ENCODE measurements around the gene AADACL4. TPM values are rescaled to one million over a fixed set of nuclear protein-coding genes. Genes with fewer than 3 reads are reported as not detected.

Gene AADACL4
- total and polyA plus RNA-seq, 12 donors, result not detected

DNA sequence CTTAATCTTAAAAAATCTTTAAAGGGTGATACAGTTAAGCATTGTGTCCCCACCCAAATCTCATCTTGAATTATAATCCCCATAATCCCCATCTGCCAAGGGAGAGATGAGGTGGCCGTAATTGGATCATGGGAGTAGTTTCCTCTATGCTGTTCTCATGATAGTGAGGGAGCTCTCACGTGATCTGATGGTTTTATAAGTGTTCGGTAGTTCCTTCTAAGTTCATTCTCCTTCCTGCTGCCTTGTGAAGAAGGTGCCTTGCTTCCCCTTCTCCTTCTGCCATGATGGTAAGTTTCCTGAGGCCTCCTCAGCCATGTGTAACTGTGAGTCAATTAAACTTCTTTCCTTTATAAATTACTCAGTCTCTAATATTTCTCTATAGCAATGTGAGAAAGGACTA is 36.6 kb upstream of the AADACL4 start:
- H3K4me1 ChIP-seq, result peaks cover 27 to 57% (median 41%) of the 10 kb centered on the region in 9 donors
- H3K36me3 ChIP-seq, result peaks cover 0 to 55% (median 10%) of the 10 kb centered on the region in 9 donors
- H3K4me3 ChIP-seq, result no peak overlapping the region
- H3K27ac ChIP-seq, result peak overlapping the region in 1 of 10 donors; percentile 1
- H3K9me3 ChIP-seq, result peaks cover 0 to 9% (median 0%) of the 10 kb centered on the region in 11 donors
- H3K27me3 ChIP-seq, result no peaks in the 10 kb centered on the region
- WGBS, 2 donors, result 70 to 86% methylated on average over 3 of the region's 3 CpGs
- no peak for ATAC-seq
- no peak for DNase-seq
- intact Hi-C loops (cut with DNase I), result no loop called here
- no peak for TF ChIP-seq CTCF (IDR thresholded peaks at IDR 0.05)

- Histone ChIP-seq H3K27ac (peak overlapping the region in 3 of 10 donors; percentile 6 to 52 (median 36)), H3K36me3 (peaks cover 0 to 59% (median 16%) of the 10 kb centered on the region in 9 donors), H3K9me3 (peaks cover 0 to 9% (median 0%) of the 10 kb centered on the region in 11 donors), H3K27me3 (no peaks in the 10 kb centered on the region), H3K4me1 (peaks cover 15 to 57% (median 33%) of the 10 kb centered on the region in 9 donors), H3K4me3 (no peak overlapping the region)
- intact Hi-C loops (cut with DNase I), result no loop called here
- ATAC-seq (no peak), DNase-seq (no peak)
- no peak for TF ChIP-seq CTCF (IDR thresholded peaks at IDR 0.05)
- WGBS, 2 donors, result 85 to 86% methylated on average over 5 of the region's 5 CpGs
These were observed 35.5 kb upstream of the AADACL4 start for GRCh38 chr1:12608311-12608957.

DNA sequence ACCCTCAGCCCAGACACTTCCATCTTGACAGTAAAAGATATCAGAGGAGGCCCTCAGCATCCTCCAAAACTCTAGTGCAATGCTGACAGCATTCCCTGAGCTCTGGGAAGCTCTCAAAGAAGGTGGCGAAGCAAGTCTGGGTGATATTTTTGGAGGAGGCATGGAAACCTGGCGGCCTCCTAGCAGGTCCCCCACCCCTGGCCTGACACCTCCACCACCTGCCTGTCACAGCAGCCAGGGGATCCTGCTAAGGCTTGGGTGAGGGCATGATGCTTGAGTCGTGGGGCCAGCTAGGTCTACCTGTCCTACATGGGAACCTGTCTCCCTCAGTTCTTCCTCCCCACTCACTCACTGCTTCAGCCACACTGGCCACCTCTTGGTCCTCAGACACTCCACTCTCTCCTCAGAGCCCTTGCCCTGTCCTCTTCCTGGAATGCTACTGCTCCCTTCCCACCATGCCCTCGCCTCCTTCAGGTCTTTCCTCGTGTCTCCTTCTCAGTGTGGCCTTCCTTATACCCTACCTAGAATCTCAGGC is 34.3 kb upstream of the AADACL4 start:
- no peak for TF ChIP-seq CTCF (IDR thresholded peaks at IDR 0.05)
- Histone ChIP-seq H3K4me1 (peaks cover 10 to 57% (median 33%) of the 10 kb centered on the region in 9 donors), H3K4me3 (no peak overlapping the region), H3K9me3 (peaks cover 0 to 9% (median 0%) of the 10 kb centered on the region in 11 donors), H3K27ac (peak overlapping the region in 4 of 10 donors; percentile 30 to 52 (median 38)), H3K36me3 (peaks cover 0 to 60% (median 16%) of the 10 kb centered on the region in 9 donors), H3K27me3 (no peaks in the 10 kb centered on the region)
- ATAC-seq (no peak), DNase-seq (no peak)
- WGBS, 2 donors, result 74 to 81% methylated on average over 5 of the region's 5 CpGs
- intact Hi-C loops (cut with DNase I), result loop anchor here in 4 of 10 donors (10.0 kb wide), 2 partner anchors 135 to 265 kb away; no protein-coding TSS in a partner anchor

DNA sequence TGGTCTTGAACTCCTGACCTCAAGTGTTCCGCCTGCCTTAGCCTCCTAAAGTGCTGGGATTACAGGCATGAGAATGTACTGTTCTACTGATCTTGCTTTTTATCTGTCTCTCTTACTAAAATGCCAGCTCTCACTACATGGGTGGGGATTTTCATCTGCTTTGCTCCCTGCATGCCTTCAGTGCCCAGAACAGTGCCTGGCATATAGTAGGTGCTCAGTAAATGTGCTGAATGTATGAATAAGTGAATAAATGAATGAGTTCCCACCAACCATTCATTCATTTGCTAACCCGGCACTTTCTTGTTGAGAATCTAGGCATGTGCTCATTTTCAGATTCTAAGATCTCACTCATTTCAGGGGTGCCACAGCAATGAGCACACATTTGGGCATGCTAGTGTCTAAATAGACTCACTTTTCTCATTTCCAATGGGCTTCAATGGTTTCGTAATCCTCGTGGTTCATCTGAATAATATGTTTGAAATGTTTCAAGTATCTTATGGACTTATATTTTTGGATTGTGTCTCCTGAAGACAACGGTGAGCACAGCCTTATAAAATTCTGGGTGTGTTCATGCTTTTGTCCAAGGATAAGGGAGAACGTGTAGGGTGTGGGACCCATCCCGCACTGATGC is 33.5 kb upstream of the AADACL4 start:
- H3K27ac ChIP-seq, result no peak overlapping the region
- intact Hi-C loops (cut with DNase I), result loop anchor here in 4 of 10 donors (10.0 kb wide), 2 partner anchors 136 to 266 kb away; no protein-coding TSS in a partner anchor
- ATAC-seq (no peak), DNase-seq (no peak)
- H3K4me3 ChIP-seq, result no peak overlapping the region
- H3K36me3 ChIP-seq, result peaks cover 0 to 60% (median 16%) of the 10 kb centered on the region in 9 donors
- peaks cover 0 to 9% (median 0%) of the 10 kb centered on the region in 11 donors for H3K9me3 ChIP-seq
- no peak for TF ChIP-seq CTCF (IDR thresholded peaks at IDR 0.05)
- no peaks in the 10 kb centered on the region for H3K27me3 ChIP-seq
- 90 to 92% methylated on average over 7 of the region's 7 CpGs for WGBS, 2 donors
- H3K4me1 ChIP-seq, result peaks cover 7 to 59% (median 33%) of the 10 kb centered on the region in 9 donors

Measured in heart right ventricle (tissue), 16 donors.